Subcutaneous adipose tissue (tissue), 4 donors: ENCODE data around the gene LGALS3BP. TPM values are rescaled to one million over a fixed set of nuclear protein-coding genes. Genes with fewer than 3 reads are reported as not detected.

ENCODE experiments used
- total RNA-seq, 4 donors: library from RNA; depleted of rRNA; stranded (reverse); fragments of >200 nt; gene quantifications; one replicate each; pipeline ENCODE4 v1.1.0, GENCODE V29; 2016
- TF ChIP-seq, protein P1 (sequence below): fragments of 450-650 bp; IDR thresholded peaks from one replicate; pipeline ENCODE4 v1.5.1; 2016; ENCODE audit warnings: low read depth, mild to moderate bottlenecking, control low read depth, antibody characterized with exemption, moderate library complexity

Gene LGALS3BP
- total RNA-seq, 4 donors from 2014 or later, result 237 to 556 (median 448) TPM

DNA sequence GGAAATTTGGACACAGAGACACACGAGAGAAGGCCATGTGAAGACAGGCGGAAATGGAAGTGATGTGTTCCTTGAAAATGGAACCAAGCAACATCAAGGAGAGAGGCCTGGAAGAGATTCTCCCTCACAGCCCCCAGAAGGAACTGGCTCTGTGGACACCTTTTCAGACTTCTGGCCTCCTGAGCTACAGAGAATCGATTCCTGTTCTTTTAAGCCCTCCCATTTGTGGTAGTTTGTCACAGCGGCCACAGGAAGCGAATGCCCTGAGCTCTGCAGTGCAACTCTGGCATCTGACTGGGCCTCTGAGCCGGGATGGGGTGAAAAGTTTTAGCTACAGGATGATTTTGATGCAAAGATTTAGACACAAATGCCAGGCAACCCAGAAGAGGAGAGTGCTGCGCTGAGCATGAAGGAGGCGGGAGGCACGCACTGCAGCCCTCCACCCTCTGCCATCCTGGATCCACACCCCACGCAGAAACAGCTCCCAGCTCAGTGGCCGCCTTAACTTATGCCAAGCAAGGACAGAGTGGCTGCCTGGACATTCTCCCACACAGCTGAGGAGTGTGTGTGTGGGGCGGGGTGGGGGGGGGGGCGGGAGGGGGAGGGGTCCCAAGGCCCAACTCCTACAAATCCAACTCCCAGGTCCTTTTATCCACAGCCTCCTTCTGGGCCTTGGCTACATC, 56.8 kb downstream of the LGALS3BP start:
- TF ChIP-seq, protein P1, sequence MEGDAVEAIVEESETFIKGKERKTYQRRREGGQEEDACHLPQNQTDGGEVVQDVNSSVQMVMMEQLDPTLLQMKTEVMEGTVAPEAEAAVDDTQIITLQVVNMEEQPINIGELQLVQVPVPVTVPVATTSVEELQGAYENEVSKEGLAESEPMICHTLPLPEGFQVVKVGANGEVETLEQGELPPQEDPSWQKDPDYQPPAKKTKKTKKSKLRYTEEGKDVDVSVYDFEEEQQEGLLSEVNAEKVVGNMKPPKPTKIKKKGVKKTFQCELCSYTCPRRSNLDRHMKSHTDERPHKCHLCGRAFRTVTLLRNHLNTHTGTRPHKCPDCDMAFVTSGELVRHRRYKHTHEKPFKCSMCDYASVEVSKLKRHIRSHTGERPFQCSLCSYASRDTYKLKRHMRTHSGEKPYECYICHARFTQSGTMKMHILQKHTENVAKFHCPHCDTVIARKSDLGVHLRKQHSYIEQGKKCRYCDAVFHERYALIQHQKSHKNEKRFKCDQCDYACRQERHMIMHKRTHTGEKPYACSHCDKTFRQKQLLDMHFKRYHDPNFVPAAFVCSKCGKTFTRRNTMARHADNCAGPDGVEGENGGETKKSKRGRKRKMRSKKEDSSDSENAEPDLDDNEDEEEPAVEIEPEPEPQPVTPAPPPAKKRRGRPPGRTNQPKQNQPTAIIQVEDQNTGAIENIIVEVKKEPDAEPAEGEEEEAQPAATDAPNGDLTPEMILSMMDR, result no peak

DNA sequence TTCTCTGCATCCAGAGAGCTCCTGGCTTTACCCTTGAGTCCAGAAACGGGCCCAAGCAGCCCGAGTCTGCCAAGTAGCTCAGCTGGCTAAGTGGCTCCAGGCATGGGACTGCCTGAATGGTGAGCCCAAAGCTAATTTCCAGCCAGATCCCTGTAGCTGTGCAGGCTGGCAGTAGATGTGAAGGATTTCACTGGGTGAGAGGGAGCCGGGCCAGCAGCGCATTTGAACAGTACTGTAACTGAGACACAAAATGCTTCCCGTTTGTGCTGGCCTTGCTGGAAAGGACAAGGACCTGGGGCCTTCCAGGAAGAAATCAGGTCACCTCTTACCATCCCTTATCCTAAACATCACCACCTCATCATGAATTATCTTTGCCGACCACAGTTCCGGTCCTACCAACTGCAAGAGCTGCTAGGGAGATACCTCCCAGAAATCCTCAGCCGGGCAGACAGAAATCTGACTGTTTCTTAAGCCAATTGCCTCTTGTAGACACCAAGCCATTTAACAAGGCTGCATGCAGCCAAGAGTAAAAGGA, 58.2 kb downstream of the LGALS3BP start:
- TF ChIP-seq, protein P1, result no peak

Other genes starting within 250 kb of the LGALS3BP start
- gene CYTH1, start 197.7 kb downstream of the LGALS3BP start, total RNA-seq, result 10 to 100 TPM; 54.0 to 86.5 (median 71.1) TPM
- gene USP36, start 139.1 kb downstream of the LGALS3BP start, total RNA-seq, result 10 to 100 TPM; 38.3 to 60.7 (median 51.1) TPM
- 1 to 10 TPM; 5.4 to 7.3 (median 6.4) TPM for gene CEP295NL, start 76.7 kb downstream of the LGALS3BP start, total RNA-seq
- gene TIMP2, start 54.5 kb downstream of the LGALS3BP start, total RNA-seq, result 100 to 1,000 TPM; 123 to 267 (median 233) TPM
- 10 to 100 TPM; 13.9 to 22.9 (median 18.2) TPM for gene CANT1, start 29.8 kb upstream of the LGALS3BP start, total RNA-seq
- 100 to 1,000 TPM; 198 to 469 (median 294) TPM for gene C1QTNF1, start 44.2 kb upstream of the LGALS3BP start, total RNA-seq
- 10 to 100 TPM; 21.6 to 60.7 (median 31.7) TPM for gene ENGASE, start 94.9 kb upstream of the LGALS3BP start, total RNA-seq